Measurements from ENCODE around the gene MXRA7.
"Not testable (repeated sequence)": the region's sequence is repeated elsewhere in the genome, so short reads cannot be mapped to it uniquely, and the experiment has no call there.

MXRA7 gene

GRCh38 chr17:76734080-76734840, 23.5 kb upstream of the MXRA7 start:
- H3K4me3 ChIP-seq (ENCODE audit: control insufficient read depth, low read depth, low read length): peak overlapping the region; percentile 95
- no peak for TF ChIP-seq CTCF (IDR thresholded peaks at IDR 0.05; ENCODE audit: control insufficient read depth, insufficient read depth, low read depth, low read length, missing control alignments)
- no peak for DNase-seq (ENCODE audit: low read depth)

GRCh38 chr17:76733618-76733957, 22.8 kb upstream of the MXRA7 start:
- DNase-seq (ENCODE audit: low read depth): no peak
- TF ChIP-seq CTCF (IDR thresholded peaks at IDR 0.05; ENCODE audit: control insufficient read depth, insufficient read depth, low read depth, low read length, missing control alignments): no peak
- no peak overlapping the region for H3K4me3 ChIP-seq (ENCODE audit: control insufficient read depth, low read depth, low read length)

GRCh38 chr17:76732734-76733617, 22.2 kb upstream of the MXRA7 start:
- TF ChIP-seq CTCF (IDR thresholded peaks at IDR 0.05; ENCODE audit: control insufficient read depth, insufficient read depth, low read depth, low read length, missing control alignments): no peak
- no peak for DNase-seq (ENCODE audit: low read depth)
- no peak overlapping the region for H3K4me3 ChIP-seq (ENCODE audit: control insufficient read depth, low read depth, low read length)

GRCh38 chr17:76731800-76732733, 21.3 kb upstream of the MXRA7 start:
- H3K4me3 ChIP-seq (ENCODE audit: control insufficient read depth, low read depth, low read length); DNase-seq (ENCODE audit: low read depth): not testable (repeated sequence)

- peak overlapping the region; percentile 96 for H3K4me3 ChIP-seq (ENCODE audit: control insufficient read depth, low read depth, low read length)
- no peak for TF ChIP-seq CTCF (IDR thresholded peaks at IDR 0.05; ENCODE audit: control insufficient read depth, insufficient read depth, low read depth, low read length, missing control alignments)
- no peak for DNase-seq (ENCODE audit: low read depth)
These were observed 17.1 kb upstream of the MXRA7 start for GRCh38 chr17:76727745-76728456.

GRCh38 chr17:76726776-76727718, 16.3 kb upstream of the MXRA7 start, which contains the start of gene METTL23:
Gene METTL23 (plus strand): TSS chr17:76726839. CDS start chr17:76729711, 2,872 bp downstream.
- peak; percentile 69 for TF ChIP-seq CTCF (IDR thresholded peaks at IDR 0.05; ENCODE audit: control insufficient read depth, insufficient read depth, low read depth, low read length, missing control alignments)
- peak within 1 kb of the TSS; percentile 96 for H3K4me3 ChIP-seq (ENCODE audit: control insufficient read depth, low read depth, low read length)
- no peak for DNase-seq (ENCODE audit: low read depth)

Measured in AG09309 (cell line).